OCI-LY7 (cell line): Measurements from ENCODE around the gene SPRN. TPM values are rescaled to one million over a fixed set of nuclear protein-coding genes. Genes with fewer than 3 reads are reported as not detected.

Experiments
- BruUV-seq: library from RNA; stranded (reverse); fragments of 400-500 nt; replicated peaks from 2 replicates; lab custom pipeline; 2021; lab: Mats Ljungman, UMichigan
- CTCF ChIA-PET: fragments of 300-600 bp; sonication (Branson Sonifier 250); formaldehyde crosslinking; loops from one replicate; lab custom pipeline; 2022; ENCODE audit warnings: antibody characterized with exemption; ENCODE audit not compliant: unreplicated experiment; lab: Charles Lee
- POLR2A ChIA-PET: fragments of 300-600 bp; sonication (Branson Sonifier 250); formaldehyde crosslinking; loops from one replicate; lab custom pipeline; 2022; ENCODE audit warnings: antibody characterized with exemption; lab: Charles Lee
- DNase-seq: peaks from one replicate; pipeline ENCODE4 v3.0.0-alpha.2; 2015; ENCODE audit warnings: low spot score
- H2AFZ ChIP-seq: fragments of 200-600 bp; sonication (generic), shearing (Covaris generic); 2 replicates; pipeline ENCODE4 v1.6.1; 2014; ENCODE audit warnings: mild to moderate bottlenecking, antibody characterized with exemption, low read length, moderate library complexity
- H3K27ac ChIP-seq: fragments of 200-600 bp; sonication (generic); 2 replicates; pipeline ENCODE4 v1.5.1; 2014; ENCODE audit warnings: mixed run types, low read depth, mild to moderate bottlenecking, moderate library complexity, low read length, inconsistent platforms; ENCODE audit not compliant: poor library complexity, severe bottlenecking
- H3K36me3 ChIP-seq: fragments of 200-600 bp; sonication (generic); 2 replicates; pipeline ENCODE4 v1.6.1; 2014; ENCODE audit warnings: mild to moderate bottlenecking, antibody characterized with exemption, low read length, moderate library complexity, mixed read lengths; ENCODE audit not compliant: insufficient read depth
- H3K4me1 ChIP-seq: fragments of 200-600 bp; sonication (generic); 2 replicates; pipeline ENCODE4 v1.5.1; 2014; ENCODE audit warnings: mild to moderate bottlenecking, low read length; ENCODE audit not compliant: insufficient read depth, poor library complexity, severe bottlenecking
- H3K4me2 ChIP-seq: fragments of 200-600 bp; sonication (generic); 2 replicates; pipeline ENCODE4 v1.6.1; 2014; ENCODE audit warnings: mild to moderate bottlenecking, low read length
- H3K4me3 ChIP-seq: fragments of 200-600 bp; sonication (generic); 2 replicates; pipeline ENCODE4 v1.5.1; 2014; ENCODE audit warnings: mild to moderate bottlenecking, low read depth, low read length; ENCODE audit not compliant: poor library complexity, severe bottlenecking
- H3K79me2 ChIP-seq: fragments of 200-600 bp; sonication (generic); 2 replicates; pipeline ENCODE4 v1.6.1; 2016; ENCODE audit warnings: low read depth, mild to moderate bottlenecking, low read length, moderate library complexity, mixed read lengths; ENCODE audit not compliant: insufficient read depth
- H3K9me2 ChIP-seq: fragments of 200-600 bp; sonication (generic); 2 replicates; pipeline ENCODE4 v1.6.1; 2016; ENCODE audit warnings: mild to moderate bottlenecking, low read length, mixed read lengths; ENCODE audit not compliant: insufficient read depth
- H3K9me3 ChIP-seq: fragments of 200-600 bp; sonication (generic); 2 replicates; pipeline ENCODE4 v1.6.1; 2014; ENCODE audit warnings: mild to moderate bottlenecking, mixed run types, low read length, mixed read lengths
- H4K20me1 ChIP-seq: fragments of 200-600 bp; sonication (generic); 2 replicates; pipeline ENCODE4 v1.6.1; 2014; ENCODE audit warnings: mild to moderate bottlenecking, antibody characterized with exemption, low read length, moderate library complexity, mixed read lengths; ENCODE audit not compliant: insufficient read depth
- CTCF ChIP-seq: fragments of 200-600 bp; sonication (generic); conservative IDR thresholded peaks from 2 replicates; pipeline ENCODE4 v1.5.1; 2014; ENCODE audit warnings: mild to moderate bottlenecking, antibody characterized with exemption, low read length, moderate library complexity, mixed read lengths
- EZH2phosphoT487 ChIP-seq: fragments of 200-600 bp; sonication (generic); IDR thresholded peaks from 2 replicates; pipeline ENCODE4 v1.6.1; 2018; ENCODE audit warnings: low read depth, borderline replicate concordance, mild to moderate bottlenecking, mixed run types, antibody characterized with exemption, low read length, moderate library complexity, mixed read lengths
- intact Hi-C: fragments of 100-400 bp; cut with micrococcal nuclease; formaldehyde crosslinking; loops from one replicate; pipeline ENCODE4 v1.10.0; 2022; ENCODE audit not compliant: unreplicated experiment
- total RNA-seq, 2 experiments: library from RNA; depleted of rRNA in 1 of 2; stranded (reverse); fragments of >200 nt in 1 of 2; shearing (Covaris generic) in 1 of 2; gene quantifications; 2 replicates each; pipeline ENCODE4 v1.2.3, GENCODE V29; 2014 to 2022

Gene SPRN
- total RNA-seq, 2 experiments from 2014 or later, result not detected

- Histone ChIP-seq H3K9me2 (no peaks in the 10 kb centered on the region), H2AFZ (peak overlapping the region; percentile 80), H3K4me1 (peaks cover 27% of the 10 kb centered on the region), H3K36me3 (no peaks in the 10 kb centered on the region), H3K27ac (no peak overlapping the region), H3K9me3 (no peaks in the 10 kb centered on the region), H3K79me2 (no peaks in the 10 kb centered on the region), H3K4me3 (peak overlapping the region; percentile 67), H4K20me1 (no peaks in the 10 kb centered on the region), H3K4me2 (peak overlapping the region; percentile 98)
- BruUV-seq, result no TSS peak
- POLR2A ChIA-PET, result interaction anchor here (0.8 to 1.2 kb wide), 2 partner anchors 8 to 12 kb away, joined by 3 read pairs; no protein-coding TSS in a partner anchor
- peak; percentile 33 for DNase-seq
- CTCF ChIA-PET, result interaction anchor here (0.6 kb wide), 1 partner anchor 12 kb away, joined by 3 read pairs; no protein-coding TSS in a partner anchor
- intact Hi-C loops, result no loop called here
- TF ChIP-seq EZH2phosphoT487, result no peak
- TF ChIP-seq CTCF, result no peak
These were observed 46.0 kb downstream of the SPRN start for GRCh38 chr10:133378251-133379096.

DNA sequence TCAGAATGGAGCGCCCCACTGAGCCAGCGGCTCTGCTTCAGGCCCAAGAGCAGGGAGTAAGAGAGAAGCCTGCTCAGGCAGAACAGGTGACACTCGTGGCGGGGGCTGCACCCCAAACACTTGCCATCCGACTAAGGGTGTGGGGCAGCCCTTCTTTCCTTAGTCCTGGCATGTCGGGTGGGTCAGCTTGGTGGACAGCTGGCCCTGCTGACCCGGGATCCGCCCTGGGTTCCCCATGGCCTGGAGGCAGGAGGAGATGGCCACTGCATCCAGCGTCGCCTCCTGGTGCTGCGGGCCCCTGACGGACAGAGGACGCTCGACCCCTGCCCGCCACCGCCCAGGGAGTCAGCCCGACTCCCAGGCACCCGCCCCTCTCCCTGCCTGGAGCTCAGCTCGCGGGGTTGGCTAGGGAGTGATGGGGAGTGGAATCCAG lies 46.6 kb downstream of the SPRN start:
- no TSS peak for BruUV-seq
- POLR2A ChIA-PET, result interaction anchor here (0.8 to 1.2 kb wide), 2 partner anchors 9 to 13 kb away, joined by 3 read pairs; no protein-coding TSS in a partner anchor
- peak overlapping the region; percentile 80; the same call in 1 of the 2 replicates for H2AFZ ChIP-seq

More for the DNA sequence above, 46.6 kb downstream of the SPRN start:
- no peaks in the 10 kb centered on the region for H4K20me1 ChIP-seq
- CTCF ChIA-PET, result no interaction called here
- intact Hi-C loops, result no loop called here
- H3K79me2 ChIP-seq, result no peaks in the 10 kb centered on the region
- no peak for TF ChIP-seq CTCF
- no peak for TF ChIP-seq EZH2phosphoT487
- no peak for DNase-seq
- no peaks in the 10 kb centered on the region for H3K9me3 ChIP-seq
- no peak overlapping the region for H3K27ac ChIP-seq
- H3K4me1 ChIP-seq, result peaks cover 27% of the 10 kb centered on the region
- H3K9me2 ChIP-seq, result no peaks in the 10 kb centered on the region
- H3K4me3 ChIP-seq, result peak overlapping the region; percentile 67
- H3K36me3 ChIP-seq, result no peaks in the 10 kb centered on the region
- peak overlapping the region; percentile 98 for H3K4me2 ChIP-seq
